GM21381 (cell line): ENCODE measurements around the gene CASZ1.

Experiments used
- ATAC-seq: cut with Tn5 transposase; IDR thresholded peaks from one replicate; pipeline ENCODE4 v1.9.1; 2021; ENCODE audit warnings: mild to moderate bottlenecking, moderate library complexity; ENCODE audit not compliant: unreplicated experiment

The CASZ1 gene

DNA sequence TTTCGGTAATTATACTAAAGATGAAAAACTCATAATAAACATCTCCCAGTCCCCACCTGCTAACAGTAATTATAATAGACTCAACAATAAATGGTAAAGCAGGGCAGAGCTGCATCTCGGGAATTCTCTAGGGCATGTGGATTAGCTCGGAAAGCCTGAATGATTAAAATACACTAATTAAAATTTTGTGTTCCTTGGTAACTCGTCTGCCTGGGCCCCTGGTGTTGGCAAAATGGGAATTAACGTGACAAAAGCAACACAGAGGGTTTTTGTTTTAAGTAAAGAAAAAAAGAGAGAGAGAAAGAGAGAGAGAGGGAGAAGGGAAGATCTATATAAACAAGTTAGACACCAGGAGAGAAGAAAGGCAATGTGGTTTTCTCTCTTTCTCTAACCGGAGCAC lies 62.1 kb downstream of the CASZ1 start:
- ATAC-seq: no peak

DNA sequence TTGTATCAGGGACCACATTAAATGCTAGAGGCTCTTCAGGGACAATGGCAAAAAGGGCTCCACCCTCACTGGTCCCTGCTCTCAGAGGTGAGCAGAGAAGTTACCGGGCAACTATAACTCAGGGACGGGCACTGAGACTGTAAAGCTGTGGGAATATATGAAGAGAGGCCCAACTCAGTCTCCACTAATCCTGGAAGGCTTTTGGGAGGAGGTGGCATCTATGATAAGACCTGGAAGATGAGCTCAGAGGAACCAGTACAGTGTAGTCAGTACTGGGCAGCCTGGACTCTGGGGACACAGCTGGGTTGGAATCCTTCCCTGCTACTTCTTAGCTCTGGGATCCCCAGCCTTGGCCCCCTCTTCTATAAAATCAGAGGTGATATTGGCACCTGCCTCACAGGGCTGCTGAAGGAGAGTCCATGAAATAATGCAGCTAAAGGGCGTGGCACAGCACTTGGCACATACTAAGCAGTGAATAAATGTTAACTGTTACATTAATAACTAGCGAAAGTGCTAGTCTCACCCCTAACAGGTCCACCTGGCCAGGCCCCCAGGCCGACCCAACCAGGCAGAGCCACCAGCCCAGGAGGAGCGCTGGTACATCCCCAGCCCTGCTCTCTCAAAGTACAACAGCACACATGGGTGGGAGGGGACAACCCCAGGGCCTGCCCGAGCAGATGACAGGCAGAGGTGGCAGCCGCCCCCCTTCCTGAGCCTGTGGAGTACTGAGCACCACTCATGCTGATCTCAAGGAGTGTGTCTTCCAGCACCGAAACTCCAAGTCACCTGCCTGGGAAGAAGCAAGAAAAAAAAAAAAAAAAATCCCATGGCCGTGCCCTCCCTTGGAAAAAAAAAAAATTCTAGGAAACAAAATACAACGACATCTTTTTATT lies 62.7 kb downstream of the CASZ1 start:
- ATAC-seq: no peak

DNA sequence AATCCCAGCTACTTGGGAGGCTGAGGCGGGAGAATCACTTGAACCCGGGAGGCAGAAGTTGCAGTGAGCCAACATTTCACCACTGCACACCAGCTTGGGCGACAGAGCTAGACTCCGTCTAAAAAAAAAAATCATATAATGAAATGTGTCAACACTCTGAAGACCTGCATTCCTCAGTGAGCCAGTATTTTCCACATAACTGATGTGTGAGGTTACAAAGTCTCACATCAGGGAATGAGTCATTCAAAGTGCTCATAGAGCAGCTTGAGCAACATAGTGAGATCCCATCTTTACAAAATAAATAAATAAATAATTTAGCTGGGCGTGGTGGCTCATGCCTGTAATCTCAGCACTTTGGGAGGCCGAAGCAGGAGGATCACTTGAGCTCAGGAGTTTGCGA lies 65.5 kb downstream of the CASZ1 start:
- ATAC-seq: no peak

DNA sequence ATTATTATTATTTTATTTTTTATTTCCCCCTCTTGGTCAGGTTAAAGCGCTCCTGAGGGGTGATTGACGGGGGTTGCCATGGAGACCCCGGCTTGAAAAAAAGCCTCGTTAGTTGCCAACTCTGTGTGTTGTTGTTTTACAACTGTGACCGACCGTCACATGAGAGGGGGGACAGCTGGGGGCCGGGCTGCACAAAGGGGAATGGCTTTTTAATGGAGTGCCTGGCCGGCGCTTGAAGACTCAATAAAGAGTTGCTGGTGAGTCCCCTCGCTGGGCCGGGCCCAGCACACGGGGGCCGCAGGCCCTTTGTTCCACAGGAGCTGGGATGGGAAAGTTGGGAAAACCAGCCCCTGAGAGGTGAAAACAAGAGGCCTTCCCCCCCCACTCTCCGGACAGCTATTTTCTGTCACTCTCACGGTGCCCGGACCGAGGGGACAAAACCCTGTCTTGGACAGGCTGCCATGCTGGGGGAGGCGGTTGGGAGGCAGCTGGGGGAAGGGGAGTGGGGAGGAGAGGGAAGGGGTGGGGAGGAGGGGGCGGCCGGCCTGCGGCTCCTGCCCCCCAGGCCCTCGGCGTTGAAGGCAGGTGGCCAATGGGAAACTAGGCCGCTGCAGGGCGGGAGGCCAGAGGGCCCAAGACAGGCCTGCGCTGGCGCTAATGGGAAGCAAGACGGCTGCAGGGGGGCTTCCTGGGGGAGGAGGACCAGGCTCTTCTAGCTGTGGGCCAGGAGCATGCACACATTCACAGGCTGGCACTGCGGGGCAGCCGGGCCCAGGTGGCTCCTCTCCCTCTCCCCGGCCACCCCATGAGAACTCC lies 67.6 kb downstream of the CASZ1 start:
- ATAC-seq: no peak

DNA sequence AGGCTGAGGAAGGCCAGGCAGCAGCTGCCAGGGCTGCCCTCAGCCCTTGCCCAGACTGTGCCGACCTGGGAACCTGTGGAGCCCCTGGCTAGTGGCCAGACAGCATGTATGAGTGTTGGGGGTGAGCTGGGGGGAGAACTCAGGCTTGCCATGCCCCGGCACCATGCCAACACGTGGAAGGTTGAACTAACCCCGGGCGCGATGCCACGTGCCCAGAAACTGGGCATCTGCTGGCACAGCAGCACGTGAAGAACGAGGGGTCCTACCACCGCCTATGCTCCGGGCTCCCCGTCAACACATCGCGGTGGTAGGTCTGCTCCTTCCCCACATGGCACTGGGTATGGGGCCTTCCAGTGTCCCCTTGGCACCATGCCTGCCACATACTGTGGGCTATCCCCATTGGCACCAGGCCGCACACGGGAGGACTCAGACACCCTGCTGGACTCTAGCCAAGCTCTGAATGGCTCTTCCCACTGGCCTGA lies 68.7 kb downstream of the CASZ1 start:
- no peak for ATAC-seq

DNA sequence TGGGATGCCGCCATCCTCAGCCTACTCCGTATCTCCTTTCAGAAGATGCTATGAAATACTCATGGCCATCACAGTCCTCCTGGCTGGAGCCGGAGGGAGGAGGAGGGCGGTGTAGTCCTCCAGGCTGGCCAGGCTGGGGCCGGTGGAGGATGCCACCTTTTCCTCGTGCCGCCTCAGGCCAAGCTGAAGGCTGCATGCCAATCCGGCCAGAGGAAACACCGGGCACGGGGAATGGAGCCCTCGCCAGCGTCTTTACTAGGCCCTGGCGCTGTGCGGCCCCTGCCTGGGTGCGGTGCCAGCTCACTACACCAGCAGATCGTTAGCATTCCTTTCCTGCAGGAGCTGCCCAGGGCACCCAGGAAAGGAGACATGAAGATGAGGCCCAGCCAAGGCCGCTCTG lies 70.1 kb downstream of the CASZ1 start:
- ATAC-seq: no peak

DNA sequence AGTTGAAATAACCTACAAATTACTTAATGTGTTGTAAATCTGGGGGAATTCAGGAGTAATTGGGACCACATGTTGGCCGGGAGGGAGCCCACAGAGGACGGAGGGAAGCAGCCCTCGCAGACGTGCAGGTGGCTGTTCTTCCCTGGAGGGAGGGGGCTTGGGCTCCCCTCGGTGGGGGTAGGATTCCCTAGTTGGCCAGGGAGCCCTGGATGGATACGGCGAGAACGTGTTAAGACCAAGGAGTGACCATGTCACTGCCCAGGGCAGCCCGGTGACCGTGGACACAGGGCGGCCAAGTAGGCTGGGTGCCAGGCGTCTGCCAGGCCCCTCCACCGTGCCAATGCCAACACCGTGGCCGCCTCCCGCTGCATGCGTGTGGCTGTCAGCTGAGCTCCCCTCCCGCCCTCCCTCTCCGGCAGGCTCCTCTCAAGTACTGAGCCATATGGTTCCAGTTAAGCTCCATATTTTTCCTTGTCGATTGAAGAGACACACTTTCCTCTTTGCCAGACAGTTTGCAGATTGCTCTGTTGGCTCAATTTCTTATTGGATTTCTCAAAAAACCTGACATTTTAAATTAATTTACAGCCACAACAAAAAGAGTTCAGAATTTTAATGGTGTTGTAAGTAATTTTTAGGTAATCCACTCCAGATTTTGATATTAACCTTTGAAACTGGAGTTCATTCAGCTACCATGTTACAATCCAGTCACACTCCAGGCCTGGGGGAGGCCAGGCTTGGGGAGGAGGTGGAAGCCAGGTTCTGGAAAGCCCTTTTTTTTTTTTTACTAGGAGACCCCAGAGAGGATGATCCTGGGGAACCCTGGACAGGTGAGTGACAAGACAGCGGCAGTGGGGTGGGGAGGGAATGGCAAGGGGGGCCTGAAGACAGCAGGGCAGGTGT lies 71.2 kb downstream of the CASZ1 start:
- no peak for ATAC-seq

DNA sequence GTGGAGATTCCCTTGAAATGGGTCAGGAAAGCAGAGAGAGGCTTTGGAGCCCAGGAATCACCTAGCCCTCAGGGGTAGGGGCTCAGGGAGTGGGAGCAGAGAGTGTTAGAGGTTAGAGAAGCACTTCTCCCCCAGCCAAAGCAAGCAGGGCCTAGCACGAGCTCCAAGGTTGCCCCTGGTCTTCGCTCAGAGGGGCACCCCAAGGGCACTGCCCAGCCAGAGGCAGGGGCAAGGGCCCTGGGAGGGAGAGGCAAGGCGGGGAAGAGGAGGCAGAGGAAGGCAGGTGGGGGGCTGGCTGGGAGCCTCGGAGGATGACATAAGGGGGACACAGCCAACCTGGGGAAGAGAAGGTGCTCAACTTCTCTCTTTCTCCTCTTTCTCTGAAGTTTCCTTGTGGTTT lies 71.9 kb downstream of the CASZ1 start:
- ATAC-seq: no peak

DNA sequence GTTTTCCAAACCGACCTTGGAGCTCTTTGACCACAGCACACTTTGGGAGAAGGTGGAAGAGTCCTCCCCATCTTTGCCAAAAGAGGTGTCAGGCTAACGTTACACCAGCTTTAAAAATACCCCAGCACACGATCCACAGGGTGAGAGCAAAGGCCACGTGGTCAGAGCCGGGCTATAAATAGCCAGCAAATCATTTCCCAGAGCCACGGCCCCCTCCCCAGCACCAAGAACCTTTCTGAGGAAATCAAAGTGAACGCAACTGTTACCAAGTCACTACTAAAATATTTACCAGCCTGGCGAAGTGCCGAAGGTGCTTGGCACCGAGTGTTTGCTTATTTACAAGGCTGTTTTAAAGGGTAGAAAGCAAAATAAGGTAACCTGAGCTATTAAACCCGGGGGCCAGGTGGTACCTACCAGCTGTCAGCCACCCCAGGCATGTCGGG lies 72.4 kb downstream of the CASZ1 start:
- ATAC-seq: no peak

DNA sequence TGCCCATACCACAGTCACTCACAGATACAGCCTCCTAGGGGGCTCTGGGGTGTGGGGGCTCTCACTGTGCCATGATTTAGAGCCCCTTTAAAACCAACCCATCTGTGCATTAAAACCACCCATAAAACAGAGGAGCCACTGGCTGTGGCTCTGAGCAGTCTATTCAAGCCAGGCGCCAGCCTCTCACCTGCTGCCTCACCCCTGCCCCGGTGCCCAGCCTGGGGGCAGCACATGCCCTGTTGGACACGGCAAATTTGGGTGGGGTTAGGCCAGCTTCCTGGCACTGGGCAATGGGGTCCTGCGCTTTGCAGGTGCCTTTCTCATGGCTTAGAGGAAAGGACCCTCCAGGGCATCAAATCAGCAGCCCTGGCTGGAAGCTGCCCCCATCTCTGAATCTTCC lies 73.1 kb downstream of the CASZ1 start:
- ATAC-seq: no peak

DNA sequence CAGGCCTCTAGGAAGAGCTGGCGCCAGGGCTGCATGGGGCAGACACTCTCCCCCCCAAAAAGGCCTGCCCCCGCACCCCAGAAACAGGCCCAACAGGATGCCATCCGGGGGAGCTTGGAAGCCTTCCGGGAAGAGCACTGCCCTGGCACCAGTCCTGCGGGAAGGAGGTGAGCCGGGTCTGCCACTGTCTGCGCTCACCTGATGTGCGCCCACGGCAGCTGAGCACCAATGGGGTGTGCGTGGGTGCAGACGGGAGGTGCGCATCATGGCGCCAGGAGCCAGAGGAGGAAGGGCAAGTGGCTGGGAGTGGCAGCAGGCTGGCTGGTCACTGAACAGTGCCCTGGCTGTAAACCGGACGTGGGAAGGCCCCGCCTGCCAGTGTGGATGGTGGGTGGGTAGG lies 73.6 kb downstream of the CASZ1 start:
- no peak for ATAC-seq

DNA sequence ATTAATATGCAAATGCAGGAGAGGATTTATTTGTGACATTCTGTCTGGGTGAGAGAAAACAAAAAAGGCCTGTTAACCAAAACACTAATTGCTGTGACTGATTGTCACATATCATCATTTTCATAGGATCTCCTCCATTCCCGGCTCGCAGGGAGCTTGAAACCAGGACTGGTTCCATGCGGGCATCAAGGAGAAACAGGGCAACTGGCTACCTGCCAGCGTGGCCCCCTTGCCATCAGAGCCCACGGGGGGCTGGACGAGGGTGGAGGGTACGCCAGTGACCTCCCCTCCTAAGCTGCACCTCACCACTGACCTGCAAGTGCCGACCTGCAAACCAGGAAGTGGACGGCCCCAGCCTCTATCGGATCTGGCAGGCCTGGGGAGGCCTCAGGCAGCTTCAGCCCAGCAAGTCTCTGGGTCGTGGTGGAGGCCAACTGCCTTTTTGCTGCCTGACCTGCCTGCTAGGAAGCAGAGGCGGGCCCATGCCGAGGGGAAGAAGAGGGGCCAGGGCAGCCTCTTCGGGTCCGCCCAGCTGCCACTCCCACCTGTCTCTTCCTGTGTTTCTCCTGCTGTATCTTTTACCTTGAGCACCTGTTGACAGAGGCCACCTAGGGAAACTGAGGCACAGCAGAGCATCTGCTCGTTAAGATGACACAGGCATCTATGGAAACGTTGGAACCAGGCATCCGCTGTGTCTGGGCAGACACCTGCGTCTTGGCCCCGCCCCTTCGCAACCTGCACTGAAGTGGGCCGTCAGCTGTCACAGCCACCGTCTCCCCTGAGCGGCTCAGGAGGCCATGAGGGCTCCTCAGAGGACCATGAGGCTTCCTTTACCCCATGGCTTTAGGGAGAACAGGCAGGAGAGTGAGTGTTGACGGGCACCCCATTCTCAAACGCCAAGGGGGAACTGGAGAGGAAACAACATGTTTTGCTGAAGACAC lies 74.8 kb downstream of the CASZ1 start:
- ATAC-seq: no peak

DNA sequence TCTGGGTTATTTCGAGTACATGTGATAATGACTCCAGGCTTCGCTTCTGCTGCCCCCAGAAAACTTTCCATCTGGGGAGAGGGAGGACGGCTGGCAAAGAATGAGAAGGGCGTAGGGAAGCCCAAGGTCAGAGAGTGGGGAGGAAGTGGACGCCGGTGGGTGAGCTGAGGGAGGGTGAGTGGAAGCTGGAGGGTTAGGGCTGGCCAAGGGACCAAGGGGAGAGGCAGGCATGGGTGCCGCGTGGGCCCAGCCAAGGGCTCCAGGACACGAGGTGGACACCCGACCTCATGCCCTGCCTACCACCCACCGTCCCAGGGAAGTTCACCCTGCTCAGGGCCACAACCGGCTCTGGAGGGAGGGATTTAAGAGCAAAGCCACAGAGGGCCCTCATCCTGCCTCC lies 75.8 kb downstream of the CASZ1 start:
- ATAC-seq: no peak

DNA sequence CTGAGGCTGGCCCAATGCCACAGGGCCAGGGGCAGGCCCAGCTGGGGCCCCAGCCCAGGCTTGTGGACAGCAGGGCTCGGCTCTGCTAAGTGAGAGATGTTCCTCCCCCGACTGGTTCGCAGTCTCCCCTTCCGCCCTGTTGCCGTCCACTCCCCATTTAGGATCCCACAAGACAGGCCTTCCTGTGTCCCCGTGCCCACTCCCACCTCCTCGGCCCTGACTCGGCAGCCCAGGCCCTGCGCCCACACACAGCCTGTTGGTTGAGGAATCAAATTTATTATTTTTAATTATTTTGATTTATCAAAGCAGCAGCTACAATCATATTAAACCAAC lies 78.4 kb downstream of the CASZ1 start:
- ATAC-seq: no peak

DNA sequence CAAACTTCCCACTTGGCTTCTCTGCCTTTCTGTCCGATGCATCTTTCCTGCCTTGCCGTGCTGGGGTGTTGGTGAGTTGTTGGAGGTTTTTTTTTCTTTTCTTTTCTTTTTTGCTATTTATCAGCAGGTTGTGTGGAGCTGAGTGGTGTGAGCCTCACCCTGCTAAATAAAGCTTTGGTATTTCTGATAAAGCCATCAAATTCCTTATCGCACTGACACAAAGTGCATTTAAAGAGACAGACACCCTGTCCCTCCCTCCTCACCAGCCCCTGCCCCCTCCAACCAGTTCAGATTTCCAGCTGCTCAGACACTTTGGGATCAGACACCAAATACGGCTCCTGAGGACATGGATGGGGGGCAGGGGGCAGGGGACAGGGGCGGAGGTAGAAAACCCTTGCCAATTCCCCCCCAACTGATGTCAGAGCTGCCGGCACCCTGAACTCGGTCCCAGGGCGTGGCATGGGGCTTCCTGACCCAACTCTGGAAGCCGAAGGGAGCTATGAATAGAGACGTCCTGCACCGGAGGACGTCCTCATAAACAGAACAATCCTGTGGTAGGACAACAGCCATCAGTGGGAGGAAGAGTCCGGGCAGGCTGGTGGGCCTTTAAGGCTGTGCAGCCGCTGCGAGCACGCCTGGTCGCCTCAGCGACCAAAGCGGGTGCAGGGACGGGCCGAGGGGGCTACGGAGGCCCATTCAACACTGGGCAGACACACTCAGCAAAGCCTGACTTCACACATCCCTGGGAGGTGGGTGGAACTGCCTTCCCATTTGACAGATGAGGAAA lies 79.0 kb downstream of the CASZ1 start:
- no peak for ATAC-seq

DNA sequence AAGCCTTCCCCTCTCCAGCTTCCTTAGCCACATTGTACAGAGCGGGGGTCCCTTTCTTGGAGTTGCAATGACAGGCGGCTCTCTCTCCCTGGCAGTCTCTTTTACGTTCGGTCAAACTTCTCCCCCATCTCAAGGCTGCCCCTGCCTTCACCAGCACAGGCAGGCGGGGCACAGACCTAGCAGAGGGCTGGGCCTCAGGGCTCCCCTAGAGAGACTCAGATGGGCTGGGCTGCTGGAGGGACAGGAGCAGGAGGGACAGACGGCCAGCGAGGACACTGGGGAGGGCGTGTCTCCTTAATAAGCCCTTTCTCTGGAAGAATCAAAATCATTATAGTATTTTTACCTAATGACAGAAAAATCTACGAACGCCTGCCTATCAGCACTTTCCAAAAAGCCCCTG lies 79.6 kb downstream of the CASZ1 start:
- ATAC-seq: no peak

DNA sequence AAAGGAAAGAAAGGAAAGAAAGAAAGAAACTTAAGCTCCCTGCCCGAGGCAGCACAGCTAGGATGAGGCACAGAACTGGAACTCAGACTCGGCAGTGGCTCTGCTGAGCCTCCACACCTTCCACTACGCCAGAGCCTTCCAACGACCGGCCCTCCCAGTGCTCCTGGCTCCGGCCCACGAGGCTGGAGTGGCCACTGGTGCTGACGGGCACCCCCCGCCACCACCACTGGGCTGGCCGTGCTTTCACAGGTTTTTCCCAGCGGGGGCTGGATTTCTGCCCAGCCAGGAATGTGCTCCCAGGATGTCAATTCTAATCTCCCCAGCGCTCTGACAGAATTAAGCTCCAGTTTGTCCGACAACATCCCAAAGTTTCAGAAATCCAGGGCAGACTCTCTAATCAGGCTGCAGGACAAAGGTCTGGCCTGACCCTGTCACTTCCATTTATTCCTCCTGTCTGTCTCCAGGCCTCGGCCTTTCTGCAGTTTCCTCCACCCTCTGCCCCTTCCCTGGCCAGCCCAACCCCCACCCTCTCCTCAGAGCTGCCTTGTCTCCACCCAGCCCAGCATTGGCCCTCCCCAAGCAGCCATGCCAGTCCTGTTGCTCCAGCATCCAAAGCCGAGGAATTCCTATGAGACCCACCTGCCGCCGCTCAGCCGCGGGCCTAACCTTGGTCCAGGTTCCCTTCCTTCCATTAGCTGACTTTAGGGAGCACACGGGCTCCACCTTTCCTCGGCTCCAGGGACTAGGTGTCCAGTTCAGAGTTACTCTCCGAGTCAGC lies 81.9 kb downstream of the CASZ1 start:
- no peak for ATAC-seq

DNA sequence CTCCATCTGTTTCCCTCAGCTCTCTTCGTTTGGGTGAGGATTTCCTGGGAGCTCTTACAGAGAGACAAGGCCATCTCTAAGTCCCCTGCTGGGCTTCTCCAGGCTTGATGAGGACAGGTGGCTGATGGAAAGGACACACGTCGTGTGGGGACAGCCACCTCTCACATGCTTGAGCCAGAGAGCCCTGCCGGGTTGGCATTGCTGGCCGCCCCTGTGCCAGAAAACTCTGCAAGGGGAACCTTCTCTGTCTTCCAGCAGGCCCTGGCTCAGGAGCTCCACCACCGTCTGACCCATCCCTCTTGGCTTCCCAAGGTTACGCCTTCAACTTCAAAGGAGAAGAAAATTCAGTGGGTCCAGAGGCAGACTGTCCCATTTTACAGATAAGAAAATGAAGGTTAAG lies 82.8 kb downstream of the CASZ1 start:
- no peak for ATAC-seq
